A673 (cell line): Measurements from ENCODE around the gene STAMBP. TPM values are rescaled to one million over a fixed set of nuclear protein-coding genes. Genes with fewer than 3 reads are reported as not detected.
A peak's percentile ranks its signal among the peaks of the same experiment; 100 is the strongest.
"Not testable (repeated sequence)": the region's sequence is repeated elsewhere in the genome, so short reads cannot be mapped to it uniquely, and the experiment has no call there.

Experiments
- Bru-seq: library from RNA; stranded (reverse); fragments of 400-500 nt; gene quantifications from one replicate; lab custom pipeline; 2021; lab: Mats Ljungman, UMichigan
- BruChase-seq, 2 experiments: library from RNA; stranded (reverse); fragments of 400-500 nt; gene quantifications; one replicate each; lab custom pipeline; 2021; lab: Mats Ljungman, UMichigan
- BruUV-seq: library from RNA; stranded (reverse); fragments of 400-500 nt; replicated peaks from 2 replicates; lab custom pipeline; 2021; lab: Mats Ljungman, UMichigan
- CTCF ChIA-PET: fragments of 300-600 bp; sonication (Branson Sonifier 250); formaldehyde crosslinking; loops from one replicate; lab custom pipeline; 2022; ENCODE audit warnings: antibody characterized with exemption; lab: Charles Lee
- POLR2A ChIA-PET: fragments of 300-600 bp; sonication (Branson Sonifier 250); formaldehyde crosslinking; loops from one replicate; lab custom pipeline; 2022; ENCODE audit warnings: antibody characterized with exemption; ENCODE audit not compliant: low non-redundant PET; lab: Charles Lee
- DNase-seq: peaks from one replicate; pipeline ENCODE4 v3.0.0-alpha.2; 2015; ENCODE audit warnings: low spot score
- H3K27ac ChIP-seq: fragments of 200-600 bp; sonication (generic); 2 replicates; pipeline ENCODE4 v1.5.1; 2016; ENCODE audit warnings: mixed run types, low read depth, mild to moderate bottlenecking, mixed read lengths, antibody characterized with exemption, low read length; ENCODE audit not compliant: poor library complexity, severe bottlenecking
- H3K27me3 ChIP-seq: fragments of 200-600 bp; sonication (generic); replicated peaks from 2 replicates; pipeline ENCODE4 v1.6.1; 2017; ENCODE audit warnings: mixed run types, low read depth, mild to moderate bottlenecking, mixed read lengths, antibody characterized with exemption, low read length; ENCODE audit not compliant: insufficient read depth, poor library complexity
- H3K36me3 ChIP-seq: fragments of 200-600 bp; sonication (generic); 2 replicates; pipeline ENCODE4 v1.6.1; 2016; ENCODE audit warnings: mixed run types, mild to moderate bottlenecking, mixed read lengths, antibody characterized with exemption, low read length; ENCODE audit not compliant: insufficient read depth, poor library complexity, severe bottlenecking
- H3K4me1 ChIP-seq: fragments of 200-600 bp; sonication (generic); 2 replicates; pipeline ENCODE4 v1.6.1; 2017; ENCODE audit warnings: mixed run types, mild to moderate bottlenecking, mixed read lengths, antibody characterized with exemption, low read length; ENCODE audit not compliant: insufficient read depth, poor library complexity, severe bottlenecking
- H3K4me3 ChIP-seq: fragments of 200-600 bp; sonication (generic); 2 replicates; pipeline ENCODE4 v1.5.1; 2016; ENCODE audit warnings: low read depth, mixed run types, mild to moderate bottlenecking, mixed read lengths, low read length; ENCODE audit not compliant: poor library complexity, severe bottlenecking
- H3K9me3 ChIP-seq: fragments of 200-600 bp; sonication (generic); 2 replicates; pipeline ENCODE4 v1.6.1; 2016; ENCODE audit warnings: mixed run types, low read depth, mild to moderate bottlenecking, mixed read lengths, antibody characterized with exemption, low read length; ENCODE audit not compliant: poor library complexity, severe bottlenecking
- EZH2 ChIP-seq: fragments of 200-600 bp; sonication (generic); IDR thresholded peaks from 2 replicates; pipeline ENCODE4 v1.6.1; 2017; ENCODE audit warnings: borderline replicate concordance, low read depth, mild to moderate bottlenecking, mixed read lengths, antibody characterized with exemption, low read length; ENCODE audit not compliant: poor library complexity, severe bottlenecking
- intact Hi-C: fragments of 100-400 bp; cut with micrococcal nuclease; formaldehyde crosslinking; loops from one replicate; pipeline ENCODE4 v1.10.0; 2022; ENCODE audit not compliant: unreplicated experiment
- long read RNA-seq: library from polyadenylated mRNA; stranded (forward); transcript quantifications from one replicate; pipeline ENCODE4 v2.0.0, GENCODE V29; 2022
- total RNA-seq: library from RNA; stranded (reverse); gene quantifications from 2 replicates; pipeline ENCODE4 v1.2.3, GENCODE V29; 2021
- TF ChIP-seq, protein P1 (sequence below): fragments of 300-800, 200-600 bp; sonication (generic); conservative IDR thresholded peaks from 2 replicates; pipeline ENCODE4 v1.5.1; 2017; ENCODE audit warnings: low read depth, mild to moderate bottlenecking, antibody characterized with exemption, low read length, moderate library complexity, mixed read lengths

Gene STAMBP
- 66.3 and 67.1 TPM in 2 replicates for total RNA-seq
- percentile 81 among the genes with signal in this experiment for Bru-seq, nascent RNA
- percentile 81 among the genes with signal in this experiment for BruChase-seq, experiment 1, labeled RNA remaining after a 2-hour chase
- percentile 88 among the genes with signal in this experiment for BruChase-seq, experiment 2, labeled RNA remaining after a 6-hour chase
- long read RNA-seq, full-length matches to known transcripts = 94 of 160 reads
- long read RNA-seq, partial matches to known transcripts = 16 of 160 reads
- long read RNA-seq, other reads (novel, unspliced or antisense) = 50 of 160 reads

DNA sequence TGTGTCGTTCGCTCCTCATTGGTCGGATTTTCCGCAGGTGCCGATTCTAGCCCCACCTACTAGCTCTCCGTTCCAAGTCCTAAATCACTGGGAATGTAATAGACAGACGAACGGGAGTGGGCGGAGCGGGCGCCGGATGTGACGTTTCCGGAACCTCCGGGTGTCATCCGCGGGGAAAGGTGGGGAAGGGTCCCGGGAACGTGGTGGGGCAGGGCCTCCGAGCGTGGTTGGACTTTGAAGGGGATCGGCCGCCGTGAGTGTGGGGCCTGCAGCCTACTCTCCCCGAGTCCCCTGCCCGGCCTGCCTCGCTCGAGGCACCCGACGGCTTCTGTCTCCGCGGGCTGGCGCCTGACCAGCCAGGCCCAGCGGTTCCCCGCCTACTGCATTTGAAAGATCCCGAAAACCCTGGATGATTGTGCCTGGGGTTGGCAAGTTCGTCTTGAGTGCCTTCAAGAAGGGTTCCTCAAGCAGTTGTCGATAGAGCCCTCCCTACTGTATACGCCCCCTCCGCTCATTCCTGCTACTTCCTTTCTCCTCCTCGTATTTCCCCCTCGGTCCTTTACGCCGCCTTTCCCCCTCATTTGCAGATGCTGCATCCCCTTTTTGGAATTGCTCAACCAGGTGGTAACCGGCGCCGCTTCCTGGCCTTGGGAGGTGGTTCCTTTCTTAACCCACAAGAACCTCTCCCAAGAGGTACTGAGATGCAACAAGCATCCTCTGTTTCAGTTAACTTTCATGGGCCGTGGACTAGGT lies at the start of gene STAMBP:
Gene STAMBP, plus strand, starts transcription at position 144 of the 753 bp plus-strand sequence. CDS start 1,896 bp downstream, outside the sequence.
- Histone ChIP-seq H3K9me3 (no peaks in the 10 kb centered on the region), H3K27ac (peak within 1 kb of the TSS; percentile 93), H3K4me3 (peak within 1 kb of the TSS; percentile 67), H3K4me1 (peaks cover 20% of the 10 kb centered on the region), H3K36me3 (peaks cover 30% of the 10 kb centered on the region), H3K27me3 (no peaks in the 10 kb centered on the region)
- POLR2A ChIA-PET = interaction anchor here (0.6 to 1.0 kb wide), 3 partner anchors 12 to 371 kb away, joined by 3 to 6 read pairs (median 5); partner anchors contain the start of gene TPRKB
- DNase-seq = peak; percentile 98
- CTCF ChIA-PET = interaction anchor here (0.6 to 1.2 kb wide), 5 partner anchors 33 to 507 kb away, joined by 3 to 9 read pairs (median 4); partner anchors contain the start of gene DUSP11
- no peak for TF ChIP-seq EZH2
- intact Hi-C loops = no loop called here
- TSS peak; percentile 63 for BruUV-seq

DNA sequence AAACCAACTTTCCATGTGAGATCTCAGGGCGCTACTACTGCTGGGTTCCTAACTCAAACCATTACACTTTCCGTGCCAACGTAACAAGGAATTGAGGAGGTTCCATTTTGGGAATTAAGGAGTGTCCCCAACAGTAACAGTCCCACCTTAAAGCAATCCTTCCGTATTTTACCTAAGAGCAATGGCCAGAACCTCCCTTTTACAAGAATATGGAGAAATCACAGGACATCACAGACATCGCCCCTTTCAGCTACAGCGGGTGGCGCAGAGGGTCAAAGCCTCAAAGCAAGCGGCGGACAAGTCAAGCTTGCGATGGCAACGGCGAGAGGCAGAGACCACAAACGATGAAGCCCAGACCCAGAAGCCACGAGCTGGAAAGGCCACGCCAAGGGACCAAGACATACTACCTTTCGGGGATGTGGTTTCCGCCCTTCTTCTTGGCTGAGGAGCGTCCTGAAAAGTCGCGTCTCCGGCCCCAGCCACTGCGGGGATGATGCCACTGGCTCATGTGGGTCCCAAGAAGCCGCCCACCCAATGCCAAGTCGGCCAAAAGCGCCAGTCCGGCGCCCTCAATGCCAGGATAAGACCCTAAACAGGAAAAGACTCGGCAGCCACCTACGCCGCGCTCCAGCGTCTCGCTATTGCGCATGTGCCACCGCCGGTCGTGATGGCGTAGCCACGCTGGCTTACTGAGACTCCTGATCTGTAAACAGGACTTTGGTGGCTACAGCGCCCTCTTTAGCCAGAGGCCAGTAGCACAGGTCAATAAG lies 49.1 kb upstream of the STAMBP start, which contains the start of gene DUSP11:
Gene DUSP11, minus strand, starts transcription at position 637 of the 770 bp plus-strand sequence. Its CDS starts 129 bp downstream, at position 508.
- intact Hi-C loops = no loop called here
- TF ChIP-seq, protein P1, sequence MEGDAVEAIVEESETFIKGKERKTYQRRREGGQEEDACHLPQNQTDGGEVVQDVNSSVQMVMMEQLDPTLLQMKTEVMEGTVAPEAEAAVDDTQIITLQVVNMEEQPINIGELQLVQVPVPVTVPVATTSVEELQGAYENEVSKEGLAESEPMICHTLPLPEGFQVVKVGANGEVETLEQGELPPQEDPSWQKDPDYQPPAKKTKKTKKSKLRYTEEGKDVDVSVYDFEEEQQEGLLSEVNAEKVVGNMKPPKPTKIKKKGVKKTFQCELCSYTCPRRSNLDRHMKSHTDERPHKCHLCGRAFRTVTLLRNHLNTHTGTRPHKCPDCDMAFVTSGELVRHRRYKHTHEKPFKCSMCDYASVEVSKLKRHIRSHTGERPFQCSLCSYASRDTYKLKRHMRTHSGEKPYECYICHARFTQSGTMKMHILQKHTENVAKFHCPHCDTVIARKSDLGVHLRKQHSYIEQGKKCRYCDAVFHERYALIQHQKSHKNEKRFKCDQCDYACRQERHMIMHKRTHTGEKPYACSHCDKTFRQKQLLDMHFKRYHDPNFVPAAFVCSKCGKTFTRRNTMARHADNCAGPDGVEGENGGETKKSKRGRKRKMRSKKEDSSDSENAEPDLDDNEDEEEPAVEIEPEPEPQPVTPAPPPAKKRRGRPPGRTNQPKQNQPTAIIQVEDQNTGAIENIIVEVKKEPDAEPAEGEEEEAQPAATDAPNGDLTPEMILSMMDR = peak; percentile 95
- TF ChIP-seq EZH2 = no peak
- ChIA-PET POLR2A (no interaction called here), CTCF (interaction anchor here (0.9 to 1.0 kb wide), 2 partner anchors 49 to 160 kb away, joined by 3 to 5 read pairs; partner anchors contain the start of gene STAMBP)
- peaks cover 17% of the 10 kb centered on the region for H3K36me3 ChIP-seq
- no peaks in the 10 kb centered on the region for H3K4me1 ChIP-seq
- no TSS peak for BruUV-seq
- DNase-seq = peak; percentile 96
- H3K27ac ChIP-seq = peak within 1 kb of the TSS; percentile 87
- H3K9me3 ChIP-seq = no peaks in the 10 kb centered on the region
- H3K27me3 ChIP-seq = no peaks in the 10 kb centered on the region
- H3K4me3 ChIP-seq = peak within 1 kb of the TSS; percentile 92

DNA sequence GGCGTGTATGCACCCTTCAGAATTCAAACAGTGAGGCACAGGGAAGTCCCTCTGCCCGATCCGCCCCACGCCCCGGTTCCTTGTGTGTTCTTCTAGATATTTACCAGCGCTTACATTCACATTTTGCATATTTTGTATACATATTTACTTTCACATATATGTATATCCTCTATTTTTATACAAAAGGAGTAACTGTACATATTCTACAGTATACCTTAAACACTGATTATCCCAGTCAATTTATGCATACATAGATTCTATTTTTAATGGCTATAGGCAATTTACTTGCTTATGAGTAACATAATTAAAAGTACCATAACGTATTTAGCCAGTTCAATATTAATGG lies 48.6 kb upstream of the STAMBP start:
- Histone ChIP-seq H3K4me1 (no peaks in the 10 kb centered on the region), H3K36me3 (peaks cover 11% of the 10 kb centered on the region), H3K27ac (peak overlapping the region; percentile 87), H3K9me3 (no peaks in the 10 kb centered on the region), H3K4me3 (peak overlapping the region; percentile 92), H3K27me3 (no peaks in the 10 kb centered on the region)
- TF ChIP-seq, protein P1 = no peak
- TF ChIP-seq EZH2 = no peak
- BruUV-seq = no TSS peak
- CTCF ChIA-PET = interaction anchor here (0.6 kb wide), 1 partner anchor 803 kb away, joined by 5 read pairs; no protein-coding TSS in a partner anchor
- intact Hi-C loops = no loop called here
- DNase-seq = no peak
- POLR2A ChIA-PET = no interaction called here

DNA sequence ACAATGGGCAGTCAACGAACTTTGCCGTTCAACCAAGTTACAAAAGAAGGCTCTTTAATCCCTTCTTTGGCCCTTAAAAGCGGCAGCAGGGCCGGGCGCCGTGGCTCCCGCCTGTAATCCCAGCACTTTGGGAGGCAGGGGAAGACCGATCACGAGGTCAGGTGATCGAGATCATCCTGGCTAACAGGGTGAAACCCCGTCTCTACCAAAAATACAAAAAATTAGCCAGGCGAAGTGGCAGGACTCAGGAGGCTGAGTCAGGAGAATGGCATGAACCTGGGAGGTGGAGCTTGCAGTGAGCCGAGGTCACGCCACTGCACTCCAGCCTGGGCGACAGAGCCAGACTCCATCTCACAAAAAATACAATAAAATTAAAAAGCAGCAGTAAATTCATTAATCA lies 45.4 kb upstream of the STAMBP start:
- DNase-seq, POLR2A ChIA-PET, H3K4me1 ChIP-seq, H3K27ac ChIP-seq, BruUV-seq, H3K4me3 ChIP-seq, H3K27me3 ChIP-seq, H3K36me3 ChIP-seq, CTCF ChIA-PET, intact Hi-C loops, H3K9me3 ChIP-seq: not testable (repeated sequence)

DNA sequence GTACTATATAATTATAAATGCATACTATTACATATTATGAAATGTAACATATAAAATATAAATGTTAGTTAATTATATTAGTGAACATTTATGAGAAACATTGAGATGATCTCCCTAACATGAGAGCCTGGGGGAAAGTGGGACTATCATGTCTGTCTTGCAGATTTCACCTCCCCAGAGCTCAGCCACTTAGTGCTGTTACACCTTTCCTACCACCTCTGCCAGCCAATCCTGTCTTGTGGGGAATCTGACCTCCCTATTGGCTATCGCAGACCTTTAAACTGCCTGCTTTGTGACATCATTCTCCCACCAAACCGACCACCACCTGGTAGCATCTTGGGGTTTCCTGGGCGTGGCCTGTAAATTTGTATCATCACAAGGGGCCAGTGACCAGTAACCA lies 44.9 kb upstream of the STAMBP start, which contains the start of gene C2orf78:
Gene C2orf78, plus strand, starts transcription at position 301 of the 400 bp plus-strand sequence. CDS start 127 bp downstream, outside the sequence.
- BruUV-seq, H3K27ac ChIP-seq, H3K4me3 ChIP-seq, H3K36me3 ChIP-seq, H3K4me1 ChIP-seq, DNase-seq, intact Hi-C loops, H3K27me3 ChIP-seq, H3K9me3 ChIP-seq, POLR2A ChIA-PET, CTCF ChIA-PET: not testable (repeated sequence)
